Measurements from ENCODE around the gene HSPA8.

DNA sequence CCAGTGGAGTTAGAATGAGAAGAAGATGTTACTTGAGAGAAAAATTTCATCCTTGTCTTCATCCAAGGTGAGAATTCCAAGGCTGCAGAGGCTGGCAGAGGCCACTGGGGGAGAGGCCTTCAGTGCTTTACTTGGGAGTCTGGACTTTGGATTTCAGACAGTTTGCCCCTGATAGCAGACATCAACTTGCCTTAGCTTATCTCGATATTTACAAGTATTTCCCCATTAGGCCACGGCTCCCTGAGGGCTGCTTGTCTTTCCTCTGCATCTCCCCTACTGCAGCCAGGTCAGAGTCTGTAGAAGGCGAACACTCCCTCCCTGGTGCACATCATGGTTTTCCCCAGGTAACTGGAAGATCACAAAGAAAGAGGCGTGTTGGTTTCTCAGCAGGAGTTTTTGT lies 50.4 kb downstream of the HSPA8 start:
- TF ChIP-seq, protein P1, sequence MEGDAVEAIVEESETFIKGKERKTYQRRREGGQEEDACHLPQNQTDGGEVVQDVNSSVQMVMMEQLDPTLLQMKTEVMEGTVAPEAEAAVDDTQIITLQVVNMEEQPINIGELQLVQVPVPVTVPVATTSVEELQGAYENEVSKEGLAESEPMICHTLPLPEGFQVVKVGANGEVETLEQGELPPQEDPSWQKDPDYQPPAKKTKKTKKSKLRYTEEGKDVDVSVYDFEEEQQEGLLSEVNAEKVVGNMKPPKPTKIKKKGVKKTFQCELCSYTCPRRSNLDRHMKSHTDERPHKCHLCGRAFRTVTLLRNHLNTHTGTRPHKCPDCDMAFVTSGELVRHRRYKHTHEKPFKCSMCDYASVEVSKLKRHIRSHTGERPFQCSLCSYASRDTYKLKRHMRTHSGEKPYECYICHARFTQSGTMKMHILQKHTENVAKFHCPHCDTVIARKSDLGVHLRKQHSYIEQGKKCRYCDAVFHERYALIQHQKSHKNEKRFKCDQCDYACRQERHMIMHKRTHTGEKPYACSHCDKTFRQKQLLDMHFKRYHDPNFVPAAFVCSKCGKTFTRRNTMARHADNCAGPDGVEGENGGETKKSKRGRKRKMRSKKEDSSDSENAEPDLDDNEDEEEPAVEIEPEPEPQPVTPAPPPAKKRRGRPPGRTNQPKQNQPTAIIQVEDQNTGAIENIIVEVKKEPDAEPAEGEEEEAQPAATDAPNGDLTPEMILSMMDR (IDR thresholded peaks at IDR 0.05 in 2 of 3, conservative IDR thresholded peaks at IDR 0.05 in 1 of 3; ENCODE audit: control insufficient read depth in 2 of 3, extremely low read depth in 1 of 3, insufficient read depth in 1 of 3, low read depth in 3 of 3, low read length in 3 of 3), result no peak
- TF ChIP-seq, protein P2, sequence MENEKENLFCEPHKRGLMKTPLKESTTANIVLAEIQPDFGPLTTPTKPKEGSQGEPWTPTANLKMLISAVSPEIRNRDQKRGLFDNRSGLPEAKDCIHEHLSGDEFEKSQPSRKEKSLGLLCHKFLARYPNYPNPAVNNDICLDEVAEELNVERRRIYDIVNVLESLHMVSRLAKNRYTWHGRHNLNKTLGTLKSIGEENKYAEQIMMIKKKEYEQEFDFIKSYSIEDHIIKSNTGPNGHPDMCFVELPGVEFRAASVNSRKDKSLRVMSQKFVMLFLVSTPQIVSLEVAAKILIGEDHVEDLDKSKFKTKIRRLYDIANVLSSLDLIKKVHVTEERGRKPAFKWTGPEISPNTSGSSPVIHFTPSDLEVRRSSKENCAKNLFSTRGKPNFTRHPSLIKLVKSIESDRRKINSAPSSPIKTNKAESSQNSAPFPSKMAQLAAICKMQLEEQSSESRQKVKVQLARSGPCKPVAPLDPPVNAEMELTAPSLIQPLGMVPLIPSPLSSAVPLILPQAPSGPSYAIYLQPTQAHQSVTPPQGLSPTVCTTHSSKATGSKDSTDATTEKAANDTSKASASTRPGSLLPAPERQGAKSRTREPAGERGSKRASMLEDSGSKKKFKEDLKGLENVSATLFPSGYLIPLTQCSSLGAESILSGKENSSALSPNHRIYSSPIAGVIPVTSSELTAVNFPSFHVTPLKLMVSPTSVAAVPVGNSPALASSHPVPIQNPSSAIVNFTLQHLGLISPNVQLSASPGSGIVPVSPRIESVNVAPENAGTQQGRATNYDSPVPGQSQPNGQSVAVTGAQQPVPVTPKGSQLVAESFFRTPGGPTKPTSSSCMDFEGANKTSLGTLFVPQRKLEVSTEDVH (IDR thresholded peaks at IDR 0.05; ENCODE audit: low read depth, partially characterized antibody), result no peak
- no peak for TF ChIP-seq PAX5 (IDR thresholded peaks at IDR 0.05; ENCODE audit: borderline replicate concordance, low read depth, low read length)
- TF ChIP-seq TCF3 (IDR thresholded peaks at IDR 0.05; ENCODE audit: borderline replicate concordance, insufficient read depth, low read depth, low read length), result no peak
- TF ChIP-seq, protein P3, sequence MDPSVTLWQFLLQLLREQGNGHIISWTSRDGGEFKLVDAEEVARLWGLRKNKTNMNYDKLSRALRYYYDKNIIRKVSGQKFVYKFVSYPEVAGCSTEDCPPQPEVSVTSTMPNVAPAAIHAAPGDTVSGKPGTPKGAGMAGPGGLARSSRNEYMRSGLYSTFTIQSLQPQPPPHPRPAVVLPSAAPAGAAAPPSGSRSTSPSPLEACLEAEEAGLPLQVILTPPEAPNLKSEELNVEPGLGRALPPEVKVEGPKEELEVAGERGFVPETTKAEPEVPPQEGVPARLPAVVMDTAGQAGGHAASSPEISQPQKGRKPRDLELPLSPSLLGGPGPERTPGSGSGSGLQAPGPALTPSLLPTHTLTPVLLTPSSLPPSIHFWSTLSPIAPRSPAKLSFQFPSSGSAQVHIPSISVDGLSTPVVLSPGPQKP (IDR thresholded peaks at IDR 0.05; ENCODE audit: low read depth, low read length), result no peak
- TF ChIP-seq, protein P4, sequence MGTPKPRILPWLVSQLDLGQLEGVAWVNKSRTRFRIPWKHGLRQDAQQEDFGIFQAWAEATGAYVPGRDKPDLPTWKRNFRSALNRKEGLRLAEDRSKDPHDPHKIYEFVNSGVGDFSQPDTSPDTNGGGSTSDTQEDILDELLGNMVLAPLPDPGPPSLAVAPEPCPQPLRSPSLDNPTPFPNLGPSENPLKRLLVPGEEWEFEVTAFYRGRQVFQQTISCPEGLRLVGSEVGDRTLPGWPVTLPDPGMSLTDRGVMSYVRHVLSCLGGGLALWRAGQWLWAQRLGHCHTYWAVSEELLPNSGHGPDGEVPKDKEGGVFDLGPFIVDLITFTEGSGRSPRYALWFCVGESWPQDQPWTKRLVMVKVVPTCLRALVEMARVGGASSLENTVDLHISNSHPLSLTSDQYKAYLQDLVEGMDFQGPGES (IDR thresholded peaks at IDR 0.05), result no peak
- no peak for TF ChIP-seq FOS (IDR thresholded peaks at IDR 0.05; ENCODE audit: borderline replicate concordance, extremely low read depth, insufficient read length)

Data from GM12878 (cell line).